Nephron progenitor cell (in vitro differentiated cells): ENCODE measurements around the gene PRKACA.
"Not testable (repeated sequence)": the region's sequence is repeated elsewhere in the genome, so short reads cannot be mapped to it uniquely, and the experiment has no call there.

Experiments
- DNase-seq: peaks from one replicate; pipeline ENCODE4 v3.0.0; 2021
- H3K27ac Mint-ChIP-seq: 2 replicates; pipeline ENCODE4 v1.8.0; 2021; ENCODE audit warnings: mild to moderate bottlenecking, moderate library complexity, mixed read lengths
- H3K27me3 Mint-ChIP-seq: 2 replicates; pipeline ENCODE4 v1.8.0; 2021; ENCODE audit warnings: mild to moderate bottlenecking, low read depth, mixed read lengths; ENCODE audit not compliant: poor library complexity
- H3K36me3 Mint-ChIP-seq: 2 replicates; pipeline ENCODE4 v1.8.0; 2021; ENCODE audit warnings: low read depth, mixed read lengths
- H3K4me1 Mint-ChIP-seq: 2 replicates; pipeline ENCODE4 v1.8.0; 2021; ENCODE audit warnings: mixed read lengths
- H3K4me3 Mint-ChIP-seq: 2 replicates; pipeline ENCODE4 v1.8.0; 2021; ENCODE audit warnings: mild to moderate bottlenecking, moderate library complexity, mixed read lengths
- H3K9me3 Mint-ChIP-seq: 2 replicates; pipeline ENCODE4 v1.8.0; 2021; ENCODE audit warnings: mild to moderate bottlenecking, moderate library complexity, mixed read lengths
- CTCF ChIP-seq: fragments of 200-600 bp; sonication (generic); IDR thresholded peaks from 2 replicates; pipeline ENCODE4 v1.5.0; 2021; ENCODE audit warnings: antibody characterized with exemption

Gene PRKACA

GRCh38 chr19:14042659-14043608 lies 74.6 kb downstream of the PRKACA start:
- H3K27ac Mint-ChIP-seq, result peak overlapping the region; percentile 97
- peaks cover 17% of the 10 kb centered on the region for H3K4me1 Mint-ChIP-seq
- not testable (repeated sequence) for H3K9me3 Mint-ChIP-seq, H3K36me3 Mint-ChIP-seq, H3K4me3 Mint-ChIP-seq, H3K27me3 Mint-ChIP-seq
- peak; percentile 37 for TF ChIP-seq CTCF
- DNase-seq, result peak; percentile 45
